Mesendoderm (in vitro differentiated cells): ENCODE data around the gene EXOC1. TPM values are rescaled to one million over a fixed set of nuclear protein-coding genes. Genes with fewer than 3 reads are reported as not detected.

ENCODE experiments used
- DNase-seq: peaks from one replicate; pipeline ENCODE4 v3.0.0; 2013
- H2AK5ac ChIP-seq: 2 replicates; pipeline ENCODE4 v1.6.1; 2013; ENCODE audit warnings: low read length, inconsistent platforms
- H2BK120ac ChIP-seq: 2 replicates; pipeline ENCODE4 v1.6.1; 2013; ENCODE audit warnings: low read depth, mild to moderate bottlenecking, low read length, moderate library complexity, mixed read lengths
- H2BK15ac ChIP-seq: replicated peaks from 2 replicates; pipeline ENCODE4 v1.6.1; 2013; ENCODE audit warnings: low read depth, mild to moderate bottlenecking, moderate library complexity
- H2BK5ac ChIP-seq: 2 replicates; pipeline ENCODE4 v1.6.1; 2013; ENCODE audit warnings: low read length, inconsistent platforms
- H3K18ac ChIP-seq: 2 replicates; pipeline ENCODE4 v1.6.1; 2013; ENCODE audit warnings: mild to moderate bottlenecking, low read length, mixed read lengths
- H3K23ac ChIP-seq: one replicate; pipeline ENCODE4 v1.6.1; 2013; ENCODE audit warnings: low read length
- H3K27ac ChIP-seq: 2 replicates; pipeline ENCODE4 v1.5.1; 2013; ENCODE audit warnings: low read depth, mild to moderate bottlenecking, inconsistent platforms, low read length, moderate library complexity
- H3K27me3 ChIP-seq: 2 replicates; pipeline ENCODE4 v1.6.1; 2013; ENCODE audit warnings: low read length, control low read depth, mild to moderate bottlenecking, inconsistent platforms; ENCODE audit not compliant: insufficient read depth, poor library complexity
- H3K36me3 ChIP-seq: 2 replicates; pipeline ENCODE4 v1.6.1; 2013; ENCODE audit warnings: low read length, inconsistent platforms; ENCODE audit not compliant: control insufficient read depth, insufficient read depth
- H3K4ac ChIP-seq: one replicate; pipeline ENCODE4 v1.6.1; 2013; ENCODE audit warnings: low read depth, mild to moderate bottlenecking, low read length, moderate library complexity
- H3K4me1 ChIP-seq: 2 replicates; pipeline ENCODE4 v1.6.1; 2013; ENCODE audit warnings: low read depth, low read length, inconsistent platforms; ENCODE audit not compliant: control insufficient read depth
- H3K4me2 ChIP-seq: 2 replicates; pipeline ENCODE4 v1.6.1; 2013; ENCODE audit warnings: low read length
- H3K4me3 ChIP-seq: 2 replicates; pipeline ENCODE4 v1.5.1; 2013; ENCODE audit warnings: mild to moderate bottlenecking, low read length
- H3K56ac ChIP-seq: one replicate; pipeline ENCODE4 v1.6.1; 2013; ENCODE audit warnings: low read length
- H3K79me1 ChIP-seq: 2 replicates; pipeline ENCODE4 v1.6.1; 2013; ENCODE audit warnings: low read length, inconsistent platforms
- H3K79me2 ChIP-seq: 2 replicates; pipeline ENCODE4 v1.6.1; 2013; ENCODE audit warnings: mild to moderate bottlenecking, low read length; ENCODE audit not compliant: control insufficient read depth, insufficient read depth
- H3K9ac ChIP-seq: 2 replicates; pipeline ENCODE4 v1.6.1; 2013; ENCODE audit warnings: low read length, inconsistent platforms
- H4K5ac ChIP-seq: one replicate; pipeline ENCODE4 v1.6.1; 2013; ENCODE audit warnings: low read length
- H4K8ac ChIP-seq: one replicate; pipeline ENCODE4 v1.6.1; 2013; ENCODE audit warnings: low read depth, mild to moderate bottlenecking, control low read depth, low read length, moderate library complexity
- WGBS: extraction: QIAGEN DNeasy Blood & Tissue Kit; methylation state at CpG from one replicate; pipeline ENCODE4 v1.1.7; 2013; ENCODE audit warnings: low lambda C conversion rate, missing lambda C conversion rate; ENCODE audit not compliant: insufficient coverage; ENCODE audit errors: extremely low coverage; 5-methylcytosine and 5-hydroxymethylcytosine counted together
- polyA plus RNA-seq, 2 experiments: library from polyadenylated mRNA; stranded (reverse); fragments of 200-250 nt; gene quantifications; one replicate each; pipeline ENCODE4 v1.2.3, GENCODE V29; 2013

Gene EXOC1, protein sequence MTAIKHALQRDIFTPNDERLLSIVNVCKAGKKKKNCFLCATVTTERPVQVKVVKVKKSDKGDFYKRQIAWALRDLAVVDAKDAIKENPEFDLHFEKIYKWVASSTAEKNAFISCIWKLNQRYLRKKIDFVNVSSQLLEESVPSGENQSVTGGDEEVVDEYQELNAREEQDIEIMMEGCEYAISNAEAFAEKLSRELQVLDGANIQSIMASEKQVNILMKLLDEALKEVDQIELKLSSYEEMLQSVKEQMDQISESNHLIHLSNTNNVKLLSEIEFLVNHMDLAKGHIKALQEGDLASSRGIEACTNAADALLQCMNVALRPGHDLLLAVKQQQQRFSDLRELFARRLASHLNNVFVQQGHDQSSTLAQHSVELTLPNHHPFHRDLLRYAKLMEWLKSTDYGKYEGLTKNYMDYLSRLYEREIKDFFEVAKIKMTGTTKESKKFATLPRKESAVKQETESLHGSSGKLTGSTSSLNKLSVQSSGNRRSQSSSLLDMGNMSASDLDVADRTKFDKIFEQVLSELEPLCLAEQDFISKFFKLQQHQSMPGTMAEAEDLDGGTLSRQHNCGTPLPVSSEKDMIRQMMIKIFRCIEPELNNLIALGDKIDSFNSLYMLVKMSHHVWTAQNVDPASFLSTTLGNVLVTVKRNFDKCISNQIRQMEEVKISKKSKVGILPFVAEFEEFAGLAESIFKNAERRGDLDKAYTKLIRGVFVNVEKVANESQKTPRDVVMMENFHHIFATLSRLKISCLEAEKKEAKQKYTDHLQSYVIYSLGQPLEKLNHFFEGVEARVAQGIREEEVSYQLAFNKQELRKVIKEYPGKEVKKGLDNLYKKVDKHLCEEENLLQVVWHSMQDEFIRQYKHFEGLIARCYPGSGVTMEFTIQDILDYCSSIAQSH
- polyA plus RNA-seq (2013, experiment 1 of 2), result 11.9 TPM
- 12.3 TPM for polyA plus RNA-seq (2013, experiment 2 of 2)

DNA sequence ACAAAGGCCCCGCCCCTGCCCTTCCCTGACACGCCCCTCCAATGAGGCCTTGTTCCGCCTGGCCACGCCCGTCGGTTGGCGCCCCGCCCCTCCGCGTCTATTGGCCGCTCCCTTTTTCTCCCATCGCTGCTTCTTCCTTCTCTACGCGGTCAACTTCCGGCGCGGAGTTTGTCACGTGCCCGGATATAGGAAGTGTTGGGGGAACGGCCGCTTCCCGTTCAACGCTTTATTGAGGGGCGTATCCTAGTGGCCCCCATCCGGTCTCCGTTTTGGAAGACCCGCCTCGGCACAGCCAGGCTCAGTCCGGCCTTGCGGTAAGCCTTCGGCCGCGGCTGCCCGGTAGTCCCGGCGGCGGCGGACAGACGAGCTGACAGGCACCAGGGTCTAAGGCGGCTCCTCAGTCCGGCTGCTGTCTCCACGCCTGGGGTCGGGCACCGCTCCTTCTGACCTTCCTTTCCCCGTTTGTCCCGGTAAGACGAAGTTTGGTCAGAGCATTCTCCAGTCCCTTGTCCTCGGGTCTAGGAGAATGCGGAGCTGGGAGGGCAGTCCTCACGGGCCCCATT, at the start of gene EXOC1:
EXOC1 (plus strand) TSS at position 165 of the 563 bp plus-strand sequence. CDS start 4,676 bp downstream, outside the sequence.
- DNase-seq, result peak; percentile 98
- H3K23ac ChIP-seq, result no peak within 1 kb of the TSS
- peak within 1 kb of the TSS; percentile 6 for H4K8ac ChIP-seq
- H3K4ac ChIP-seq, result no peak within 1 kb of the TSS
- peak within 1 kb of the TSS; percentile 91 for H3K4me3 ChIP-seq
- H3K27ac ChIP-seq, result no peak within 1 kb of the TSS
- H2BK120ac ChIP-seq, result no peak within 1 kb of the TSS
- no peak within 1 kb of the TSS for H2AK5ac ChIP-seq
- H3K18ac ChIP-seq, result peak within 1 kb of the TSS; percentile 35
- no peak within 1 kb of the TSS for H4K5ac ChIP-seq
- H2BK5ac ChIP-seq, result no peak within 1 kb of the TSS
- peak within 1 kb of the TSS; percentile 85 for H3K4me2 ChIP-seq
- H3K9ac ChIP-seq, result peak within 1 kb of the TSS; percentile 92
- H3K79me2 ChIP-seq, result no peaks in the 10 kb centered on the region
- peaks cover 4% of the 10 kb centered on the region for H3K79me1 ChIP-seq
- H3K36me3 ChIP-seq, result no peaks in the 10 kb centered on the region
- WGBS, result no CpG with 5 or more reads among the region's 50 CpGs
- no peaks in the 10 kb centered on the region for H3K27me3 ChIP-seq
- H3K4me1 ChIP-seq, result peaks cover 5% of the 10 kb centered on the region
- no peak within 1 kb of the TSS for H2BK15ac ChIP-seq
- peak within 1 kb of the TSS; percentile 94 for H3K56ac ChIP-seq

DNA sequence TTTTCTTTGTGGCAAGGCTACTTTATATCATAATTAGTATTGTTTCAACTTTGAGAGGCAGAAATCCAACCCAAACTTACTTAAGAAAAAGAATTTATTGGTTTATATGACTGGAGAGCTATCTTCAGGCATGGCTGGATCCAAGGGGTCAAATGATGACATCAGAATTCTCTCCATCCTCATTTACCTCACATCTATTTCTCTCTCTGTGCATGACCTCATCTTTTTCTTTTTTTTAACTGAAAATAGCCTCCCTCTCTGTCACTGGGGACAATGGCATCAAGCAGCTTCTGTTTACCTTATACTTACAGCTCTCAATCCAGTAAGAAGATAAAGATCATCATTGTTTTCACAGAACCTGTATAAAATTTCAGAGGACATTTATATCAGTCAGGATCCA, 45.9 kb upstream of the EXOC1 start:
- no peaks in the 10 kb centered on the region for H3K79me2 ChIP-seq
- H3K27me3 ChIP-seq, result no peaks in the 10 kb centered on the region
- no peak overlapping the region for H3K27ac ChIP-seq
- no peak overlapping the region for H4K5ac ChIP-seq
- no peak overlapping the region for H2BK5ac ChIP-seq
- no peak overlapping the region for H2BK120ac ChIP-seq
- no peak overlapping the region for H2BK15ac ChIP-seq
- no peak overlapping the region for H3K4me2 ChIP-seq
- H4K8ac ChIP-seq, result no peak overlapping the region
- H3K4ac ChIP-seq, result no peak overlapping the region
- no peaks in the 10 kb centered on the region for H3K36me3 ChIP-seq
- no peak overlapping the region for H3K23ac ChIP-seq
- no peak overlapping the region for H3K9ac ChIP-seq
- H3K18ac ChIP-seq, result no peak overlapping the region
- no peak overlapping the region for H2AK5ac ChIP-seq
- H3K56ac ChIP-seq, result no peak overlapping the region
- no peak for DNase-seq
- H3K4me3 ChIP-seq, result no peak overlapping the region
- H3K4me1 ChIP-seq, result no peaks in the 10 kb centered on the region
- H3K79me1 ChIP-seq, result no peaks in the 10 kb centered on the region

DNA sequence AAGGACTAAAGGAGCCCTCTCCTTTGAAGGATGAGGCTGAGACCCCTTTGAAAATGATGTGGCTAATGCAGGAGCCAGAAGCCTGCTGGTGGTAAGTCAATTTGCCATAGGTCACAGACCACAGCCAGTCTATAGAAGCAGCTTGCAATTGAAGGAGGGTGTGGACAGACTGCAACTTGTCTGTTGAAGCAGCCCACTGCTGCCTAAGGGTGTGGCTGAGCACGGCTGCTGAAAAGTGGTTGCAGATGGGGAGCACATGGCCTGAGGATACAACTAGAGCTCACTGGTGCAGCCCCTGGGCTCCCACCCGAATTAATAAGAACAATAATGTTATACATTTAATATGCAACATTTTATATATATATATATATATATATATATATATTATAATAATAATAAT, 45.3 kb upstream of the EXOC1 start:
- no peaks in the 10 kb centered on the region for H3K4me1 ChIP-seq
- DNase-seq, result no peak
- no peaks in the 10 kb centered on the region for H3K79me2 ChIP-seq
- no peak overlapping the region for H4K8ac ChIP-seq
- no peak overlapping the region for H3K18ac ChIP-seq
- H4K5ac ChIP-seq, result no peak overlapping the region
- no peak overlapping the region for H2BK15ac ChIP-seq
- no peak overlapping the region for H2BK120ac ChIP-seq
- no peak overlapping the region for H3K4me3 ChIP-seq
- H3K27me3 ChIP-seq, result no peaks in the 10 kb centered on the region
- no peaks in the 10 kb centered on the region for H3K36me3 ChIP-seq
- no peak overlapping the region for H3K23ac ChIP-seq
- no peak overlapping the region for H3K4ac ChIP-seq
- H2BK5ac ChIP-seq, result no peak overlapping the region
- H3K4me2 ChIP-seq, result no peak overlapping the region
- H3K79me1 ChIP-seq, result no peaks in the 10 kb centered on the region
- no peak overlapping the region for H2AK5ac ChIP-seq
- no peak overlapping the region for H3K9ac ChIP-seq
- WGBS, result no CpG with 5 or more reads among the region's 2 CpGs
- no peak overlapping the region for H3K27ac ChIP-seq
- no peak overlapping the region for H3K56ac ChIP-seq

DNA sequence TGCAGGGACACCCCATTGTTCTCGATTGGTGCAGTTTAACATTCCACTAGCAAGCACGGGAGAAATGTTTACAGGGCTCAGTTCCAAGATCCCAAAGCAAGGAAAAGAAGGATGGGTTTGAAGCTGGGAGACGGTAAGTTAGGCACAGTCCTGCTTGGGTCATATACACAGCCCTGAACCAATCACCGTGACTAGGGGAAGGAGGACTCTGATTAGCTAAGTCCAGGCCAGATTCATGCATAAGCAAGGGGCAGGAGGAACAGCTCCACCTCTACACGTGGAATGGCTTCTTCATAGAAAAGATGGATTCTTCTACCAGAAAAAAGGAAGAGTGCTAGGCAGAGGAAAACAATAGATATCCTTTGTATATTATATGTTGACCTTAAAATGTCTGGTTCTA, 44.8 kb upstream of the EXOC1 start:
- DNase-seq, result no peak
- no peak overlapping the region for H2BK5ac ChIP-seq
- no peak overlapping the region for H3K27ac ChIP-seq
- no peaks in the 10 kb centered on the region for H3K79me2 ChIP-seq
- H3K79me1 ChIP-seq, result no peaks in the 10 kb centered on the region
- H3K4me1 ChIP-seq, result no peaks in the 10 kb centered on the region
- no peak overlapping the region for H3K4ac ChIP-seq
- H3K9ac ChIP-seq, result no peak overlapping the region
- no peaks in the 10 kb centered on the region for H3K27me3 ChIP-seq
- H3K18ac ChIP-seq, result no peak overlapping the region
- no peak overlapping the region for H2BK120ac ChIP-seq
- no peak overlapping the region for H4K8ac ChIP-seq
- no peak overlapping the region for H2AK5ac ChIP-seq
- no peak overlapping the region for H3K4me2 ChIP-seq
- H3K36me3 ChIP-seq, result no peaks in the 10 kb centered on the region
- no peak overlapping the region for H4K5ac ChIP-seq
- H3K4me3 ChIP-seq, result no peak overlapping the region
- no CpG with 5 or more reads among the region's 5 CpGs for WGBS
- no peak overlapping the region for H3K23ac ChIP-seq
- no peak overlapping the region for H2BK15ac ChIP-seq
- H3K56ac ChIP-seq, result no peak overlapping the region

DNA sequence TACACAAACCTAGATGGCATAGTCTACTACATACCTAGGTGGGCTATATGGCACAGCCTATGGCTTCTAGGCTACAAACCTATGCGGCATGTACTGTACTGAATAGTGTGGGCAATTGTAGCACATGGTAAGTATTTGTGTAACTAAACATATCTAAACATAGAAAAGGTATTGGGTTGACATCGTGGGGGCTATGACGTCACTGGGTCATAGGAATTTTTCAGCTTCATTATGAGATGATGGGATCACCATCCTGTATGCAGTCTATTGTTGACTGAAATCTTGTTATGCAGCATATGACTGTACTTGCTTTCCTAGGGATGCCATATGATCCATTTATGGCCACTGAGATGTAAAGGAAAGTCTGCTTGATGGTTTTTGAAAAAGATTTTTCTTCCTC, 35.8 kb upstream of the EXOC1 start:
- Histone ChIP-seq H4K5ac (no peak overlapping the region), H3K4me3 (no peak overlapping the region), H3K79me1 (no peaks in the 10 kb centered on the region), H2BK15ac (no peak overlapping the region), H3K36me3 (no peaks in the 10 kb centered on the region), H3K4me1 (no peaks in the 10 kb centered on the region), H3K18ac (no peak overlapping the region), H2BK5ac (no peak overlapping the region), H3K56ac (no peak overlapping the region), H2BK120ac (no peak overlapping the region), H4K8ac (no peak overlapping the region), H2AK5ac (no peak overlapping the region), H3K27ac (no peak overlapping the region), H3K79me2 (no peaks in the 10 kb centered on the region), H3K4me2 (no peak overlapping the region), H3K9ac (no peak overlapping the region), H3K27me3 (no peaks in the 10 kb centered on the region), H3K4ac (no peak overlapping the region), H3K23ac (no peak overlapping the region)
- DNase-seq, result no peak
- WGBS, result no CpG with 5 or more reads among the region's 3 CpGs
